Neural crest cell (in vitro differentiated cells): Measurements from ENCODE around the gene RNFT2. TPM values are rescaled to one million over a fixed set of nuclear protein-coding genes. Genes with fewer than 3 reads are reported as not detected.

ENCODE experiments used
- DNase-seq: peaks from one replicate; pipeline ENCODE4 v3.0.0; 2021; ENCODE audit warnings: low read depth, mixed read lengths, low spot score
- H3K27ac Mint-ChIP-seq: one replicate; pipeline ENCODE4 v1.8.0; 2021; ENCODE audit warnings: mild to moderate bottlenecking, mixed read lengths; ENCODE audit not compliant: unreplicated experiment
- H3K27me3 Mint-ChIP-seq: 2 replicates; pipeline ENCODE4 v1.8.0; 2021; ENCODE audit warnings: low read depth, mild to moderate bottlenecking, mixed read lengths
- H3K36me3 Mint-ChIP-seq: 2 replicates; pipeline ENCODE4 v1.8.0; 2021; ENCODE audit warnings: low read depth, mild to moderate bottlenecking, mixed read lengths
- H3K4me1 Mint-ChIP-seq: 2 replicates; pipeline ENCODE4 v1.8.0; 2021; ENCODE audit warnings: mixed read lengths
- H3K4me3 Mint-ChIP-seq: one replicate; pipeline ENCODE4 v1.8.0; 2021; ENCODE audit warnings: mild to moderate bottlenecking, mixed read lengths
- H3K9me3 Mint-ChIP-seq: 2 replicates; pipeline ENCODE4 v1.8.0; 2021; ENCODE audit warnings: mixed read lengths
- long read RNA-seq: library from polyadenylated mRNA; unstranded; transcript quantifications from one replicate; pipeline ENCODE4 v2.0.0, GENCODE V29; 2020
- total RNA-seq: library from RNA; stranded (reverse); gene quantifications from 2 replicates; pipeline ENCODE4 v1.2.1, GENCODE V29; 2021
- TF ChIP-seq, protein P1 (sequence below): fragments of 200-600 bp; sonication (generic); conservative IDR thresholded peaks from 2 replicates; pipeline ENCODE4 v1.5.0; 2021; ENCODE audit warnings: antibody characterized with exemption, mild to moderate bottlenecking

The RNFT2 gene
- 79.9 and 82.1 TPM in 2 replicates for total RNA-seq
- long read RNA-seq, partial matches to known transcripts: 1 of 8 reads
- long read RNA-seq, other reads (novel, unspliced or antisense): 7 of 8 reads

DNA sequence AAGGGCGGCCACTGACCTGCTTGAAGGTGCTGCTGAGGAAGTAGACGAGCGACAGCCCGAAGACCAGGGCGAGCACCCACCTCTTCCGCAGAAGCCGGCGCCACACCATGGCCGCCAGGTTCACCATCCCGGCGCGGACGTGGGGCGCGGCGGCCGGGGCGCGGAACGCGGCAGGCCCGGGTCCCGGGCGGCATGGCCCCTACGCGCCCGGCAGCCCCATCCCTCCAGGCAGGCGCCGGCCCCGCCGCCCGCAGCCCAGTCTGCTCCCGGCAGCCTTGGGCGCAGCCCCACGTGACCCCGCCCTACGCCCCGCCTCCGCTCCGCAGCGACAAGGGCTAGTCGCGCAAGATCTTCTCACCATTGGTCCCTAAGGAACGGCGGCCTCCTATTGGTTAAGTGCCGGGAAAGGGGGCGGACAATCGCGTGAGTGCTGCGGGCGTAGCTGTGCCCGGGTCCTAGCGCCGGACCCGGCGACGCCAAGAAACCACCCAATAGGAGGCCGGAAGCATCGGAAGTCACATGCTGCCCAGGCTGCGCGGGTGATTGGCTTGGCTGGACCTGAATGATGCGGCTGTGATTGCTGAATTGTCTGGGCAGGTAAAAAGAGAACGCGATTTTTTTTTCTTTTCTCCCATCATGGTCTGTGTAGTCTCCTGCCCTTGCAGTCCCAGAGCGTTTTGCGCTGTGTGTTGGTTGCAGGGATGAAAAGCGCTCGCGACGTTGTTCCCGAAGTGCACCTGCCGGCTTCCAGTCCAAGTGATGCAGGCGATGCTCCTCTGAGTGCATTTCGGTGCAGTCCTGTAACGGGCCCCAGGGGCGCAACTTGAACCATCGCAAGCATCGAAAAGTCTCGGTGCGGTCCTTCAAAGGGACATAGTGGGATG, at the start of gene RNFT2, which contains the start of gene SPRING1:
RNFT2 (plus strand) TSS at position 542 of the 884 bp plus-strand sequence. CDS start 2,183 bp downstream, outside the sequence.
SPRING1 (minus strand) TSS at position 296 of the 884 bp plus-strand sequence; CDS start at position 127, 169 bp downstream.
- Mint-ChIP-seq H3K4me1 (peaks cover 38% of the 10 kb centered on the region), H3K4me3 (peak within 1 kb of the TSS; percentile 99), H3K27ac (peak within 1 kb of the TSS; percentile 95), H3K9me3 (no peaks in the 10 kb centered on the region), H3K27me3 (no peaks in the 10 kb centered on the region), H3K36me3 (peaks cover 6% of the 10 kb centered on the region)
- TF ChIP-seq, protein P1, sequence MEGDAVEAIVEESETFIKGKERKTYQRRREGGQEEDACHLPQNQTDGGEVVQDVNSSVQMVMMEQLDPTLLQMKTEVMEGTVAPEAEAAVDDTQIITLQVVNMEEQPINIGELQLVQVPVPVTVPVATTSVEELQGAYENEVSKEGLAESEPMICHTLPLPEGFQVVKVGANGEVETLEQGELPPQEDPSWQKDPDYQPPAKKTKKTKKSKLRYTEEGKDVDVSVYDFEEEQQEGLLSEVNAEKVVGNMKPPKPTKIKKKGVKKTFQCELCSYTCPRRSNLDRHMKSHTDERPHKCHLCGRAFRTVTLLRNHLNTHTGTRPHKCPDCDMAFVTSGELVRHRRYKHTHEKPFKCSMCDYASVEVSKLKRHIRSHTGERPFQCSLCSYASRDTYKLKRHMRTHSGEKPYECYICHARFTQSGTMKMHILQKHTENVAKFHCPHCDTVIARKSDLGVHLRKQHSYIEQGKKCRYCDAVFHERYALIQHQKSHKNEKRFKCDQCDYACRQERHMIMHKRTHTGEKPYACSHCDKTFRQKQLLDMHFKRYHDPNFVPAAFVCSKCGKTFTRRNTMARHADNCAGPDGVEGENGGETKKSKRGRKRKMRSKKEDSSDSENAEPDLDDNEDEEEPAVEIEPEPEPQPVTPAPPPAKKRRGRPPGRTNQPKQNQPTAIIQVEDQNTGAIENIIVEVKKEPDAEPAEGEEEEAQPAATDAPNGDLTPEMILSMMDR: peak; percentile 49
- peak; percentile 98 for DNase-seq

- Mint-ChIP-seq H3K27ac (no peak overlapping the region), H3K4me1 (peaks cover 17% of the 10 kb centered on the region), H3K4me3 (no peak overlapping the region), H3K27me3 (peaks cover 22% of the 10 kb centered on the region), H3K36me3 (no peaks in the 10 kb centered on the region), H3K9me3 (no peaks in the 10 kb centered on the region)
- TF ChIP-seq, protein P1: no peak
- no peak for DNase-seq
Measured at GRCh38 chr12:116689521-116689920, 48.6 kb upstream of the RNFT2 start.

GRCh38 chr12:116689979-116690744, 48.0 kb upstream of the RNFT2 start:
- H3K27ac Mint-ChIP-seq: no peak overlapping the region
- H3K27me3 Mint-ChIP-seq: peaks cover 29% of the 10 kb centered on the region
- TF ChIP-seq, protein P1: no peak

DNA sequence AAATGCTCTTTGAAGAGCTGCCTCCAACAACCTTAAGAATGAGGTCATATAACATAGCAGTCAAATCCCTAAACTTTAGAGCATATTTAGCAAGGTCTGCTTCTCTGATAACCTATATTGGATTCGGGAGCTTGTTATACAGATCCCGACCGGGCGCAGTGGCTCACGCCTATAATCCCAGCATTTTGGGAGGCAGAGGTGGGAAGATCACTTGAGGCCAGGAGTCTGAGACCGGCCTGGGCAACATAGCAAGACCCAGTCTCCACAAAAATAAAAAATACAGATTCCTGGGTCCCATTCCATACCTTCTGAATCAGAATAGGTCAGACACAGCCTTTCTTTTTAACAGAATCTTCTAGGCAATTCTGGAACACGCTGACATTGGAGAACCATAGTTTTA, 46.9 kb upstream of the RNFT2 start:
- H3K4me3 Mint-ChIP-seq: no peak overlapping the region
- no peaks in the 10 kb centered on the region for H3K36me3 Mint-ChIP-seq
- H3K27ac Mint-ChIP-seq: no peak overlapping the region
- peaks cover 17% of the 10 kb centered on the region for H3K4me1 Mint-ChIP-seq
- TF ChIP-seq, protein P1: no peak
- H3K9me3 Mint-ChIP-seq: no peaks in the 10 kb centered on the region
- DNase-seq: no peak
- peaks cover 29% of the 10 kb centered on the region for H3K27me3 Mint-ChIP-seq

More at GRCh38 chr12:116689979-116690744, 48.0 kb upstream of the RNFT2 start:
- Mint-ChIP-seq H3K4me1 (peaks cover 17% of the 10 kb centered on the region), H3K9me3 (no peaks in the 10 kb centered on the region), H3K4me3 (no peak overlapping the region), H3K36me3 (no peaks in the 10 kb centered on the region)
- no peak for DNase-seq

- H3K4me1 Mint-ChIP-seq: peaks cover 17% of the 10 kb centered on the region
- H3K4me3 Mint-ChIP-seq: no peak overlapping the region
- peaks cover 29% of the 10 kb centered on the region for H3K27me3 Mint-ChIP-seq
- TF ChIP-seq, protein P1: no peak
- no peaks in the 10 kb centered on the region for H3K36me3 Mint-ChIP-seq
- H3K9me3 Mint-ChIP-seq: no peaks in the 10 kb centered on the region
- no peak overlapping the region for H3K27ac Mint-ChIP-seq
- no peak for DNase-seq
Measured at GRCh38 chr12:116691636-116692035, 46.5 kb upstream of the RNFT2 start.
